SK-N-MC (cell line): ENCODE results near the gene HTD2.

Experiments used
- DNase-seq: peaks from one replicate; pipeline ENCODE4 v3.0.0-alpha.2; 2011; ENCODE audit warnings: low read depth, low spot score
- H3K27ac ChIP-seq: fragments of 200-600 bp; sonication (generic); 2 replicates; pipeline ENCODE4 v1.5.1; 2016; ENCODE audit warnings: mixed run types
- H3K36me3 ChIP-seq: fragments of 200-600 bp; sonication (generic); 2 replicates; pipeline ENCODE4 v1.6.1; 2017; ENCODE audit warnings: antibody characterized with exemption, low read length, mixed read lengths; ENCODE audit not compliant: insufficient read depth
- H3K4me3 ChIP-seq: fragments of 200-600 bp; sonication (generic); 2 replicates; pipeline ENCODE4 v1.5.1; 2016
- H3K9ac ChIP-seq: fragments of 200-600 bp; sonication (generic); 2 replicates; pipeline ENCODE4 v1.8.0; 2017; ENCODE audit warnings: mixed run types, mixed read lengths; ENCODE audit not compliant: insufficient read length
- H3K9me3 ChIP-seq: fragments of 200-600 bp; sonication (generic); 2 replicates; pipeline ENCODE4 v1.6.1; 2017; ENCODE audit warnings: low read depth, mild to moderate bottlenecking, antibody characterized with exemption, low read length, moderate library complexity, mixed read lengths
- EZH2 ChIP-seq: fragments of 200-600 bp; sonication (generic); IDR thresholded peaks from one replicate; pipeline ENCODE4 v1.6.1; 2017; ENCODE audit warnings: antibody characterized with exemption
- FOXP2 ChIP-seq: optimal IDR thresholded peaks from 2 replicates; pipeline ENCODE3; 2011; ENCODE audit warnings: mild to moderate bottlenecking, moderate library complexity; ENCODE audit not compliant: insufficient read depth; ENCODE audit errors: extremely low read length, control extremely low read depth
- POLR2AphosphoS5 ChIP-seq: IDR thresholded peaks from 2 replicates; pipeline ENCODE4 v1.6.1; 2012; ENCODE audit warnings: mild to moderate bottlenecking, low read depth, low read length, borderline replicate concordance

HTD2 gene

GRCh38 chr3:58366699-58367098 lies 60.4 kb downstream of the HTD2 start:
- H3K27ac ChIP-seq = no peak overlapping the region

GRCh38 chr3:58369038-58369437 lies 62.7 kb downstream of the HTD2 start:
- no peaks in the 10 kb centered on the region for H3K36me3 ChIP-seq
- no peak overlapping the region for H3K9ac ChIP-seq
- H3K27ac ChIP-seq = no peak overlapping the region
- TF ChIP-seq FOXP2 = no peak
- TF ChIP-seq POLR2AphosphoS5 = no peak
- no peak for TF ChIP-seq EZH2
- no peak overlapping the region for H3K4me3 ChIP-seq
- H3K9me3 ChIP-seq = no peaks in the 10 kb centered on the region
- no peak for DNase-seq

More at GRCh38 chr3:58366699-58367098, 60.4 kb downstream of the HTD2 start:
- Histone ChIP-seq H3K9me3 (no peaks in the 10 kb centered on the region), H3K36me3 (no peaks in the 10 kb centered on the region), H3K4me3 (no peak overlapping the region), H3K9ac (no peak overlapping the region)
- no peak for TF ChIP-seq EZH2
- TF ChIP-seq POLR2AphosphoS5 = no peak
- TF ChIP-seq FOXP2 = no peak
- no peak for DNase-seq
